Sigmoid colon (tissue), 4 donors: ENCODE measurements around the gene RTL10.

Experiments
- CTCF ChIP-seq, 4 experiments: fragments of 450-650 bp in 3 of 4; fragments of 200-600 bp in 1 of 4; IDR thresholded peaks; one replicate each; pipeline ENCODE4 v1.5.1; 2016 to 2019; ENCODE audit warnings: antibody characterized with exemption in 4 of 4, mild to moderate bottlenecking in 3 of 4, moderate library complexity in 2 of 4
- POLR2A ChIP-seq, 2 donors: fragments of 450-650 bp; IDR thresholded peaks; one replicate each; pipeline ENCODE4 v1.6.1; 2016; ENCODE audit warnings: antibody characterized with exemption in 2 of 2, mild to moderate bottlenecking in 2 of 2, moderate library complexity in 2 of 2
- POLR2AphosphoS5 ChIP-seq, 4 donors: sonication (generic); formaldehyde crosslinking; IDR thresholded peaks; one replicate each; pipeline ENCODE4 v1.6.1; 2017; ENCODE audit warnings: antibody characterized with exemption in 4 of 4

GRCh38 chr22:19863571-19863970 lies 8.9 kb upstream of the RTL10 start:
- TF ChIP-seq CTCF (IDR thresholded peaks at IDR 0.05) (no peak), POLR2AphosphoS5 (IDR thresholded peaks at IDR 0.05) (no peak), POLR2A (IDR thresholded peaks at IDR 0.05) (no peak)
